SK-N-MC (cell line): ENCODE measurements around the gene DLG2.

Experiments used
- EZH2 ChIP-seq: fragments of 200-600 bp; sonication (generic); IDR thresholded peaks from one replicate; pipeline ENCODE4 v1.6.1; 2017; ENCODE audit warnings: antibody characterized with exemption
- POLR2AphosphoS5 ChIP-seq: IDR thresholded peaks from 2 replicates; pipeline ENCODE4 v1.6.1; 2012; ENCODE audit warnings: mild to moderate bottlenecking, low read depth, low read length, borderline replicate concordance

DNA sequence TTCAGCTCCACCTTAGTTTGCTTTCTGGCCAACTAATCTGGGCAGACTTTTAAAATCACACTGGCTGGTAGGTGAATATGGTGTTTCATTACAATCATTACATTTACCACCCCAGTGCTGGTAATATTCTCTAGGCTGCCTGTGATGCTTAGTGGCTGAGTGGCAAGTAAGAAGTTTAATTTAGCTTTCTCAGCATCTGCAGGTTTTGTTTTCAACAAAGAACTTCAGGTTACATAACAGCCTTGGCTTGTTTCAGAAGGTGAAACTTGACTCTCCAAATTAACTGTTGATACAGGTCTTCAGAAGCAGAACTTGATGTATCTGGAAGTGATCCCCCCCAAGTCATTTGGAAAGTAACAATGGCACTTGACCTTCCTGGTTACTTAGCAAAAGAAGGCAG, 1917.7 kb downstream of the DLG2 start:
- TF ChIP-seq EZH2 = no peak
- no peak for TF ChIP-seq POLR2AphosphoS5
